Mucosa of stomach (tissue), 1 donor: ENCODE data around the gene ZBTB20.

ENCODE experiments used
- H3K27me3 ChIP-seq: one replicate; pipeline ENCODE4 v1.7.0; 2013; ENCODE audit warnings: mild to moderate bottlenecking, low read length; ENCODE audit not compliant: control insufficient read depth, insufficient read depth
- H3K36me3 ChIP-seq: one replicate; pipeline ENCODE4 v1.7.0; 2013; ENCODE audit warnings: low read length; ENCODE audit not compliant: control insufficient read depth, insufficient read depth
- H3K4me1 ChIP-seq: one replicate; pipeline ENCODE4 v1.7.0; 2013; ENCODE audit warnings: mild to moderate bottlenecking, low read length; ENCODE audit not compliant: control insufficient read depth, insufficient read depth
- H3K4me3 ChIP-seq: one replicate; pipeline ENCODE4 v1.7.0; 2013; ENCODE audit warnings: low read length
- H3K9ac ChIP-seq: one replicate; pipeline ENCODE4 v1.7.0; 2013; ENCODE audit warnings: mild to moderate bottlenecking, low read length, moderate library complexity
- H3K9me3 ChIP-seq: one replicate; pipeline ENCODE4 v1.7.0; 2013; ENCODE audit warnings: mild to moderate bottlenecking, low read length, moderate library complexity; ENCODE audit not compliant: control insufficient read depth
- donor health status: Pancreatic carcinoma.

ZBTB20 gene

DNA sequence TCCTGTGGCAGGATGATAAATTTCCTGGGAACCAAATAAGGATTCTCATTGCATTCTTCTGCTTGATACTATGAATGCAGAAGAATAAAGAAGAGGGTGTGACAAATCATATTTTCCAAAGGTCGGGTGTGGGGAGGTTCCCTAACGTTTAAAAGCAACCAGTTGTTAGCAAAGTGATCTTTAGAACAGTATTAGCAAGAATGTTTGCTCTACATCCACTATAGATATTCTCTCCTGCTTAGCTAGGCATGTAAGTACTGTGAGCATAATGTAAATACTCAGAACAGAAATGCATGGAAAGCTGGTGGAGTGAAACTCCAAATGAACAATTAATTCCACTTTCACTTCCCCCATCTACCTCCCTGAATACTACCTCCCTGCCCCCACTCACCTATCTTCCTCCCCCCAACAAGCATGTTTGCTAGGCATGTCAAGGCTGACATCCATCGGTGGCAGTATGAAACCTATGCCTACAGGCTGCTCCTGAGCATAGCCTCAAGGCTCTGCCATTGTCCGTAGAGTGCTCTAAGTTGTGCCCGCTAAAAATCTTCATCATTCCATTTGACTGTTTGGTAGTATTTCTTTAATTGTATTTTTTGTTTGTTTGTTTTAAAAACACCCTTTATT, 523.6 kb downstream of the ZBTB20 start:
- peaks cover 5% of the 10 kb centered on the region for H3K4me1 ChIP-seq
- H3K9me3 ChIP-seq: no peaks in the 10 kb centered on the region
- peak overlapping the region; percentile 20 for H3K9ac ChIP-seq
- no peaks in the 10 kb centered on the region for H3K27me3 ChIP-seq
- no peaks in the 10 kb centered on the region for H3K36me3 ChIP-seq
- H3K4me3 ChIP-seq: no peak overlapping the region

DNA sequence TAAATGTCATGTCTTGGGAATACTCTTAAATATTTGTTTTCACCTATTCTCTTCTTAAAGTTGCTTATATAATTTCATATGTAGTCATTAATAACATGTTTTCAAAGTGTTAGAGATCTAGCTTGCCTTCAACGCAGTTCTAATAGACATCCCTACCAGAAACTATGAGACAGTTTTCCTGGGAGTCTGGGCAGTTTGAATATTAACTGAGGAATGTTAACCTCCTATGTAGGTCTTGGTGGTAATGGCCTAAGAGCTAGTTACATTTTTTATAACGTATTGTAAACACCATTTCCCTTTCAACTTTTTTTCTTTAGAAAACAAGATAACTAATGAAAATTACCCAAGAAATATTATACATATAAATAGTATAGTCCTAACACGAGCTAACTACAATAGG, 525.1 kb downstream of the ZBTB20 start:
- Histone ChIP-seq H3K9ac (no peak overlapping the region), H3K27me3 (no peaks in the 10 kb centered on the region), H3K9me3 (no peaks in the 10 kb centered on the region), H3K4me1 (peaks cover 5% of the 10 kb centered on the region), H3K4me3 (no peak overlapping the region), H3K36me3 (no peaks in the 10 kb centered on the region)

DNA sequence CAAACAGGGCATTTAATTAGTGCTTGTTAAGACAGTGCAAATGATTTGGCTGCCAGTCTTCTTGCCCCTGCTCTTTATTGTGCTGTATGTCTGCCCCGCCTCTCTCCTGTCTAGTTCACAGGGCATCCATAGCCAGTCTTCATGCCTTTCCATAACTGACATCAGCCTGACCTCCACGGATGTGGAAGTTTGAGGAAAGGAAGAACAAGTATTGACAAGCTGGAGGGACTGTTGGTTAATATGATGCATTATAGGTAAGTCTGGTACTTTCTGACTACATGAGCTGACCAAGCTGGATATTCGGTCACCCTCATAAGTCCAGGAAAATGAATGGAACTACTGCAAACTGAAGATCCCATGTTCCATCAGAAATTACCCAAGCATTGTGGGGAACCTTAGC, 527.3 kb downstream of the ZBTB20 start:
- H3K36me3 ChIP-seq: no peaks in the 10 kb centered on the region
- H3K27me3 ChIP-seq: no peaks in the 10 kb centered on the region
- no peaks in the 10 kb centered on the region for H3K9me3 ChIP-seq
- H3K4me3 ChIP-seq: no peak overlapping the region
- H3K4me1 ChIP-seq: peaks cover 5% of the 10 kb centered on the region
- no peak overlapping the region for H3K9ac ChIP-seq

- Histone ChIP-seq H3K9ac (no peak overlapping the region), H3K27me3 (no peaks in the 10 kb centered on the region), H3K9me3 (no peaks in the 10 kb centered on the region), H3K4me3 (no peak overlapping the region), H3K36me3 (no peaks in the 10 kb centered on the region), H3K4me1 (no peaks in the 10 kb centered on the region)
Measured at GRCh38 chr3:114615523-114616085, 531.5 kb downstream of the ZBTB20 start.

GRCh38 chr3:114609973-114610630, 537.0 kb downstream of the ZBTB20 start:
- Histone ChIP-seq H3K4me3 (no peak overlapping the region), H3K4me1 (no peaks in the 10 kb centered on the region), H3K9me3 (no peaks in the 10 kb centered on the region), H3K36me3 (no peaks in the 10 kb centered on the region), H3K27me3 (no peaks in the 10 kb centered on the region), H3K9ac (no peak overlapping the region)

- Histone ChIP-seq H3K9me3 (no peaks in the 10 kb centered on the region), H3K36me3 (no peaks in the 10 kb centered on the region), H3K27me3 (no peaks in the 10 kb centered on the region), H3K4me3 (no peak overlapping the region), H3K9ac (no peak overlapping the region), H3K4me1 (no peaks in the 10 kb centered on the region)
Measured at GRCh38 chr3:114608293-114608692, 538.8 kb downstream of the ZBTB20 start.

- Histone ChIP-seq H3K36me3 (no peaks in the 10 kb centered on the region), H3K4me1 (no peaks in the 10 kb centered on the region), H3K27me3 (no peaks in the 10 kb centered on the region), H3K9me3 (no peaks in the 10 kb centered on the region), H3K4me3 (no peak overlapping the region), H3K9ac (no peak overlapping the region)
Measured at GRCh38 chr3:114606336-114606735, 540.8 kb downstream of the ZBTB20 start.

DNA sequence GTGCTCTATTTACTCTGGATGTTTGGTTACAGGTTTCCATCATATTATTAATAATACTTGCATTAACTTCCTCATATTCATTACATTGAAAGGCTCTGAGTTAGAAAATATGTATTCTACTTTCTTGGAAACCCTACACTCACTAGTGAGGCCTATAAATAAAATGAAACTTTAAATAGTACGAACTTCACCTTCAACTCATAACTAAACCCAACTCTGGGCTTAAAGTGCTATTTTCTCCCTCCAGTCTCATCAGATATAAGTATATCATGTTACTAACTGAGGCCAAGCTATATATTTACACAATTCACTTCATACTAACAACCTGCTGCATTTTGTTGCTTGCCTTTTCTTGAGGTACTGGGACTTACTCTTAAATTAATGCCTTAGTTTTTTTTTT, 546.5 kb downstream of the ZBTB20 start:
- H3K4me3 ChIP-seq: no peak overlapping the region
- H3K36me3 ChIP-seq: no peaks in the 10 kb centered on the region
- H3K9ac ChIP-seq: no peak overlapping the region
- no peaks in the 10 kb centered on the region for H3K9me3 ChIP-seq
- H3K4me1 ChIP-seq: no peaks in the 10 kb centered on the region
- no peaks in the 10 kb centered on the region for H3K27me3 ChIP-seq

DNA sequence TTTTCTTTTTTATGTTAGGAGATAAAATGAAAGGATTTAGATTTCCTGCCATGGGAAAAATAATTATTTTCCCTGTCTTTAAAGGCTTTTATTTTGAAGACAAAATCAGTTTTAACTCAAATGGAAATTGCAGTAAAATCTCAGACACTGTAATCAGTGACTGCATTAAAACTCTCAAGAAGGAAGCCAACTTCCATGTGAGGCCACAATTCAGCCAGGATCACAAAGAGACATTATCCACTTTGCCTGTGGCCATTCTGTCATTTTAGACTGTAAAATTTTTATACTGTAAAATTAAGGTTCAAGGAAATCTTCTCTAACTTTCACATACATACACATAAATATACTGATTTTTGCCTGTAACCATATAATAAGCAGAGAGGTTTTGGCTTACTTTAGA, 549.2 kb downstream of the ZBTB20 start:
- H3K4me1 ChIP-seq: no peaks in the 10 kb centered on the region
- H3K9ac ChIP-seq: no peak overlapping the region
- H3K9me3 ChIP-seq: no peaks in the 10 kb centered on the region
- H3K4me3 ChIP-seq: no peak overlapping the region
- H3K36me3 ChIP-seq: no peaks in the 10 kb centered on the region
- no peaks in the 10 kb centered on the region for H3K27me3 ChIP-seq

DNA sequence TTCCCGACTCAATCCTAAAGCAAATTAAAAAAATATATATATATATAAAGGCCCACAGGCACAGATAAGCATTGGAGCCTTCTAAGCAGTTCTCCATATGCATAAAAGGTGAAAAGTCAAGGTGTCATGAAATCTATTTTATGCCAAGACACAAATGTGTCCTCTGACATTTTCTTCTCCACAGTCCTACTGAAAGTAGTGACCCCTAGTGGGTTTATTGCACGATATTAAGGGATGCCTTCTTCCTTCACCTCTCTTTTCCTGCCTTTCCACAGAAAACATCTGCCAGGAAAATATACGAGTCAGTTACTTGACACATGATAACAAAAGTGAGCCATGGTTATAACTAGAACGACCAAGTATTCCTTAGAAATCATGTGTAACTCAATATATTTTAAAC, 550.1 kb downstream of the ZBTB20 start:
- Histone ChIP-seq H3K9ac (no peak overlapping the region), H3K4me3 (no peak overlapping the region), H3K9me3 (no peaks in the 10 kb centered on the region), H3K36me3 (no peaks in the 10 kb centered on the region), H3K27me3 (no peaks in the 10 kb centered on the region), H3K4me1 (no peaks in the 10 kb centered on the region)

DNA sequence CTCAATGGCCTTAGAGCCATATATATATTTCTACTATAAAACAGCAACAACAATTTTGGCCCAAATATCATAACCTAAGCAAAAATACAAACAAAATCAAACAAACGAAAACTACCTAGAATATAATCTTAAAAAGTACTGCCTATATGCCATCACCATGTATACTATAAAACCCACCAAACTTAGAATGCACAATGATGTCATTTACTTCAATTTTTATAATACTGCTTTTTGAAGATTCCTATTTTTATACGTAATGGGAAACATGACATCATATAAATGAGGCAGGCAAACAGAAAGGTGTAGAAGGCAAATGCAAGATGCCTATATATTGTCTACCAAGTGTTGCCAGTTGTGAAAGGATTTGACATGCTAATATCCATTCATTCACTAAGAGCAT, 550.9 kb downstream of the ZBTB20 start:
- Histone ChIP-seq H3K9me3 (no peaks in the 10 kb centered on the region), H3K4me1 (no peaks in the 10 kb centered on the region), H3K36me3 (no peaks in the 10 kb centered on the region), H3K9ac (no peak overlapping the region), H3K27me3 (no peaks in the 10 kb centered on the region), H3K4me3 (no peak overlapping the region)

DNA sequence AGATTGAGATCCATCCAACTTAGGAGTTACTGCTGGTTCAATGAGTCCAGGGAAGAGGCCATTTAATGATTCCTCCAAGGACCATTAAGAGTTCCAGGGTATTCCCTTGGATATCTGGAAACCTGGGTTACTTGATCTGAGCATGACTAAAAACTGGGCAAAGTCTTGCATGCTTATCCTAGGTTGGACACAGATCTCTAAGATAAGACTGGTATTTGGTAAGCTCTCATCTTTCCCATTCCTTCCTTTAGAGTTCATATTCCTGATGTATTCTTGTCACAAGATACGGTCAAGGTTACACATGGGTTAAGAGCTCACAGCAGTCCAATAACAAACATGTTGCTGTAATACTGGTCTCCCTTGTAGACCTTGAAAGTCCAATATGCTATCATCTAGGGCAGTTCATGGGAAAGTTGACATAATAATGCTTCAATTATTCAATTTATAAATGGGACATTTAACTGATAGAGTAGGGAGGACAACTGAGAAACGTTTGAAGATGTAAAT, 551.5 kb downstream of the ZBTB20 start:
- H3K4me1 ChIP-seq: no peaks in the 10 kb centered on the region
- H3K9ac ChIP-seq: no peak overlapping the region
- no peaks in the 10 kb centered on the region for H3K27me3 ChIP-seq
- H3K9me3 ChIP-seq: no peaks in the 10 kb centered on the region
- no peak overlapping the region for H3K4me3 ChIP-seq
- no peaks in the 10 kb centered on the region for H3K36me3 ChIP-seq
